ENCODE results near the gene ZNF488.

The ZNF488 gene

GRCh38 chr10:47330804-47331203 lies 53.3 kb downstream of the ZNF488 start:
- Histone ChIP-seq H3K27me3 (ENCODE audit: insufficient read depth, low read depth) (no peaks in the 10 kb centered on the region), H3K4me3 (IDR thresholded peaks at IDR 0.05; ENCODE audit: insufficient read depth, low read depth, low read length) (no peak overlapping the region), H3K27ac (no peak overlapping the region), H3K36me3 (ENCODE audit: insufficient read depth) (no peaks in the 10 kb centered on the region), H3K79me2 (ENCODE audit: insufficient read depth, low read depth) (no peaks in the 10 kb centered on the region), H3K4me2 (no peak overlapping the region), H3K9ac (no peak overlapping the region), H4K20me1 (ENCODE audit: insufficient read depth) (no peaks in the 10 kb centered on the region), H3K4me1 (ENCODE audit: low read depth, poor library complexity, severe bottlenecking) (no peaks in the 10 kb centered on the region), H2AFZ (ENCODE audit: low read depth) (no peak overlapping the region)
- TF ChIP-seq CTCF (conservative IDR thresholded peaks at IDR 0.05; ENCODE audit: low read depth, low read length): no peak

GRCh38 chr10:47330366-47330765 lies 53.7 kb downstream of the ZNF488 start:
- H3K36me3 ChIP-seq (ENCODE audit: insufficient read depth): no peaks in the 10 kb centered on the region
- no peak overlapping the region for H2AFZ ChIP-seq (ENCODE audit: low read depth)
- H4K20me1 ChIP-seq (ENCODE audit: insufficient read depth): no peaks in the 10 kb centered on the region
- no peaks in the 10 kb centered on the region for H3K4me1 ChIP-seq (ENCODE audit: low read depth, poor library complexity, severe bottlenecking)
- no peaks in the 10 kb centered on the region for H3K79me2 ChIP-seq (ENCODE audit: insufficient read depth, low read depth)
- TF ChIP-seq CTCF (conservative IDR thresholded peaks at IDR 0.05; ENCODE audit: low read depth, low read length): no peak
- no peak overlapping the region for H3K9ac ChIP-seq
- H3K27me3 ChIP-seq (ENCODE audit: insufficient read depth, low read depth): no peaks in the 10 kb centered on the region
- H3K4me3 ChIP-seq (IDR thresholded peaks at IDR 0.05; ENCODE audit: insufficient read depth, low read depth, low read length): no peak overlapping the region
- H3K4me2 ChIP-seq: no peak overlapping the region
- no peak overlapping the region for H3K27ac ChIP-seq

- H3K27ac ChIP-seq: no peak overlapping the region
- no peaks in the 10 kb centered on the region for H3K4me1 ChIP-seq (ENCODE audit: low read depth, poor library complexity, severe bottlenecking)
- no peaks in the 10 kb centered on the region for H3K36me3 ChIP-seq (ENCODE audit: insufficient read depth)
- H3K27me3 ChIP-seq (ENCODE audit: insufficient read depth, low read depth): no peaks in the 10 kb centered on the region
- H3K4me3 ChIP-seq (IDR thresholded peaks at IDR 0.05; ENCODE audit: insufficient read depth, low read depth, low read length): no peak overlapping the region
- H3K79me2 ChIP-seq (ENCODE audit: insufficient read depth, low read depth): no peaks in the 10 kb centered on the region
- no peak overlapping the region for H3K4me2 ChIP-seq
- no peak overlapping the region for H2AFZ ChIP-seq (ENCODE audit: low read depth)
- no peak for TF ChIP-seq CTCF (conservative IDR thresholded peaks at IDR 0.05; ENCODE audit: low read depth, low read length)
- no peaks in the 10 kb centered on the region for H4K20me1 ChIP-seq (ENCODE audit: insufficient read depth)
- no peak overlapping the region for H3K9ac ChIP-seq
Measured at GRCh38 chr10:47329855-47330254, 54.2 kb downstream of the ZNF488 start.

GRCh38 chr10:47326927-47327330 lies 57.2 kb downstream of the ZNF488 start:
- H3K4me3 ChIP-seq (IDR thresholded peaks at IDR 0.05; ENCODE audit: insufficient read depth, low read depth, low read length): no peak overlapping the region
- no peak for TF ChIP-seq CTCF (conservative IDR thresholded peaks at IDR 0.05; ENCODE audit: low read depth, low read length)
- H3K36me3 ChIP-seq (ENCODE audit: insufficient read depth): no peaks in the 10 kb centered on the region
- no peaks in the 10 kb centered on the region for H4K20me1 ChIP-seq (ENCODE audit: insufficient read depth)
- H3K27ac ChIP-seq: no peak overlapping the region
- no peak overlapping the region for H3K9ac ChIP-seq
- H3K27me3 ChIP-seq (ENCODE audit: insufficient read depth, low read depth): no peaks in the 10 kb centered on the region
- H3K4me2 ChIP-seq: no peak overlapping the region
- no peak overlapping the region for H2AFZ ChIP-seq (ENCODE audit: low read depth)
- H3K79me2 ChIP-seq (ENCODE audit: insufficient read depth, low read depth): no peaks in the 10 kb centered on the region
- no peaks in the 10 kb centered on the region for H3K4me1 ChIP-seq (ENCODE audit: low read depth, poor library complexity, severe bottlenecking)
